H1 (cell line): ENCODE data around the gene CEACAM16. TPM values are rescaled to one million over a fixed set of nuclear protein-coding genes. Genes with fewer than 3 reads are reported as not detected.

Source experiments
- CTCF ChIA-PET: fragments of 300-600 bp; sonication (Branson Sonifier 250); formaldehyde crosslinking; loops from one replicate; lab custom pipeline; 2021; ENCODE audit not compliant: partially characterized antibody; lab: Charles Lee
- POLR2A ChIA-PET: fragments of 300-600 bp; sonication (Branson Sonifier 250); formaldehyde crosslinking; loops from one replicate; lab custom pipeline; 2021; ENCODE audit warnings: inconsistent platforms; ENCODE audit not compliant: partially characterized antibody; lab: Charles Lee
- DNase-seq, 2 experiments: peaks; one replicate each; pipeline versions ENCODE4 v3.0.0 to v3.0.0-alpha.2; 2010 to 2022; ENCODE audit warnings: low spot score in 2 of 2, low read depth in 1 of 2, mixed read lengths in 1 of 2
- FAIRE-seq: peaks from 2 replicates; lab custom pipeline; 2011; peaks lifted over from hg19 to GRCh38; lab: Jason Lieb, UNC
- H2AFZ ChIP-seq: 2 replicates; pipeline ENCODE4 v1.8.1; 2012; ENCODE audit warnings: low read length, inconsistent platforms
- H2AK5ac ChIP-seq: 2 replicates; pipeline ENCODE4 v1.6.1; 2013; ENCODE audit warnings: low read depth, low read length
- H2BK120ac ChIP-seq: replicated peaks from 2 replicates; pipeline ENCODE3; 2013; ENCODE audit warnings: low read depth, low read length, inconsistent platforms
- H2BK12ac ChIP-seq: 2 replicates; pipeline ENCODE4 v1.6.1; 2013; ENCODE audit warnings: low read depth, low read length
- H2BK15ac ChIP-seq: 2 replicates; pipeline ENCODE4 v1.6.1; 2013; ENCODE audit warnings: low read length
- H2BK20ac ChIP-seq: 2 replicates; pipeline ENCODE4 v1.6.1; 2013; ENCODE audit warnings: low read length
- H2BK5ac ChIP-seq: 2 replicates; pipeline ENCODE4 v1.6.1; 2013; ENCODE audit warnings: low read depth, low read length
- H3K14ac ChIP-seq: 2 replicates; pipeline ENCODE4 v1.6.1; 2013; ENCODE audit warnings: inconsistent platforms; ENCODE audit not compliant: insufficient read length
- H3K18ac ChIP-seq: 2 replicates; pipeline ENCODE4 v1.6.1; 2013; ENCODE audit warnings: low read length; ENCODE audit errors: extremely low read depth
- H3K23ac ChIP-seq: 2 replicates; pipeline ENCODE4 v1.6.1; 2013; ENCODE audit warnings: inconsistent platforms; ENCODE audit not compliant: insufficient read length
- H3K23me2 ChIP-seq: 2 replicates; pipeline ENCODE4 v1.6.1; 2013; ENCODE audit warnings: low read depth, low read length
- H3K27ac ChIP-seq: 2 replicates; pipeline ENCODE4 v1.6.1; 2011; ENCODE audit warnings: low read depth, low read length, inconsistent platforms
- H3K27me3 ChIP-seq, 4 experiments: replicated peaks in 1 of 4; 1 replicate in 1 of 4; 2 replicates in 3 of 4; pipeline versions ENCODE4 v1.6.1 to v1.8.1; 2011 to 2013; ENCODE audit warnings: low read length in 3 of 4, mild to moderate bottlenecking in 3 of 4, inconsistent platforms in 2 of 4, mixed read lengths in 2 of 4, moderate library complexity in 1 of 4; ENCODE audit not compliant: control insufficient read depth in 3 of 4, insufficient read depth in 3 of 4; ENCODE audit errors: extremely low read depth in 1 of 4
- H3K36me3 ChIP-seq, 4 experiments: 2 replicates each; pipeline versions ENCODE4 v1.6.1 to v1.8.1; 2011 to 2013; ENCODE audit warnings: mild to moderate bottlenecking in 4 of 4, low read length in 3 of 4, moderate library complexity in 2 of 4, control low read depth in 1 of 4, inconsistent platforms in 1 of 4; ENCODE audit not compliant: insufficient read depth in 4 of 4, control insufficient read depth in 2 of 4
- H3K4ac ChIP-seq: replicated peaks from 2 replicates; pipeline ENCODE3; 2013; ENCODE audit warnings: low read length, low read depth, mixed read lengths, inconsistent platforms; ENCODE audit not compliant: insufficient read length
- H3K4me1 ChIP-seq, 4 experiments: replicated peaks in 1 of 4; 1 replicate in 1 of 4; 2 replicates in 3 of 4; pipeline versions ENCODE4 v1.6.1 to v1.8.1; 2011 to 2013; ENCODE audit warnings: low read length in 3 of 4, inconsistent platforms in 2 of 4, mixed read lengths in 1 of 4; ENCODE audit not compliant: insufficient read depth in 4 of 4, control insufficient read depth in 3 of 4
- H3K4me2 ChIP-seq, 2 experiments: 2 replicates each; pipeline versions ENCODE4 v1.6.1 to v1.8.1; 2011 to 2013; ENCODE audit warnings: low read depth in 2 of 2, low read length in 2 of 2, control low read depth in 1 of 2, inconsistent platforms in 1 of 2, mild to moderate bottlenecking in 1 of 2; ENCODE audit not compliant: insufficient read depth in 1 of 2
- H3K4me3 ChIP-seq, 4 experiments: fragments of 200-600, 300-600 bp in 1 of 4; sonication (generic), shearing (Covaris generic), sonication (Bioruptor Twin) in 1 of 4; 2 replicates each; pipeline versions ENCODE4 v1.5.1 to v1.8.1; 2011 to 2016; ENCODE audit warnings: low read length in 4 of 4, low read depth in 3 of 4, control low read depth in 2 of 4, inconsistent platforms in 2 of 4, mild to moderate bottlenecking in 2 of 4, mixed read lengths in 1 of 4, moderate library complexity in 1 of 4; ENCODE audit not compliant: insufficient read depth in 2 of 4; ENCODE audit errors: extremely low read depth in 1 of 4
- H3K56ac ChIP-seq: replicated peaks from 2 replicates; pipeline ENCODE3; 2013; ENCODE audit warnings: low read depth, mild to moderate bottlenecking, mixed read lengths, low read length, inconsistent platforms; ENCODE audit not compliant: insufficient read length
- H3K79me1 ChIP-seq: 2 replicates; pipeline ENCODE4 v1.6.1; 2013; ENCODE audit warnings: low read depth, low read length, control low read depth
- H3K79me2 ChIP-seq, 2 experiments: 2 replicates each; pipeline versions ENCODE4 v1.6.1 to v1.8.1; 2012 to 2013; ENCODE audit warnings: low read length in 2 of 2, mild to moderate bottlenecking in 2 of 2, inconsistent platforms in 1 of 2; ENCODE audit not compliant: insufficient read depth in 2 of 2, control insufficient read depth in 1 of 2
- H3K9ac ChIP-seq, 4 experiments: replicated peaks in 1 of 4; 1 replicate in 1 of 4; 2 replicates in 3 of 4; pipeline versions ENCODE4 v1.6.1 to v1.8.1; 2011 to 2013; ENCODE audit warnings: low read depth in 3 of 4, low read length in 3 of 4, control low read depth in 2 of 4, mild to moderate bottlenecking in 2 of 4, moderate library complexity in 2 of 4, inconsistent platforms in 1 of 4; ENCODE audit errors: extremely low read depth in 1 of 4
- H3K9me3 ChIP-seq, 2 experiments: 2 replicates each; pipeline versions ENCODE4 v1.6.1 to v1.8.1; 2012 to 2013; ENCODE audit warnings: mild to moderate bottlenecking in 2 of 2, moderate library complexity in 2 of 2, control low read depth in 1 of 2, inconsistent platforms in 1 of 2, low read depth in 1 of 2, low read length in 1 of 2, mixed read lengths in 1 of 2; ENCODE audit not compliant: insufficient read depth in 2 of 2
- H4K20me1 ChIP-seq, 2 experiments: replicated peaks in 1 of 2; 2 replicates each; pipeline versions ENCODE3 to v1.8.1; 2011 to 2013; ENCODE audit warnings: inconsistent platforms in 2 of 2, low read length in 2 of 2, mild to moderate bottlenecking in 1 of 2; ENCODE audit not compliant: insufficient read depth in 2 of 2, control insufficient read depth in 1 of 2
- H4K5ac ChIP-seq: 2 replicates; pipeline ENCODE4 v1.6.1; 2013; ENCODE audit warnings: low read length, low read depth, mixed read lengths, inconsistent platforms; ENCODE audit not compliant: insufficient read length
- H4K8ac ChIP-seq: 2 replicates; pipeline ENCODE4 v1.8.0; 2013; ENCODE audit warnings: mild to moderate bottlenecking, moderate library complexity, low read length, inconsistent platforms; ENCODE audit not compliant: insufficient read depth; ENCODE audit errors: extremely low read depth
- H4K91ac ChIP-seq: replicated peaks from 2 replicates; pipeline ENCODE3; 2013; ENCODE audit warnings: low read length, mixed read lengths, inconsistent platforms; ENCODE audit not compliant: insufficient read length
- BACH1 ChIP-seq: IDR thresholded peaks from 2 replicates; pipeline ENCODE4 v1.6.1; 2012; ENCODE audit warnings: low read length, improper control_type of control experiment
- BRCA1 ChIP-seq: IDR thresholded peaks from 2 replicates; pipeline ENCODE4 v1.6.1; 2012; ENCODE audit warnings: low read depth, low read length, improper control_type of control experiment
- CBX5 ChIP-seq: fragments of 300-800, 300-1000 bp; sonication (generic); IDR thresholded peaks from 2 replicates; pipeline ENCODE4 v1.7.1; 2016; ENCODE audit warnings: antibody characterized with exemption, low read length, low read depth
- CREB1 ChIP-seq: IDR thresholded peaks from 2 replicates; pipeline ENCODE4 v1.6.1; 2012; ENCODE audit warnings: inconsistent platforms
- CTBP2 ChIP-seq: IDR thresholded peaks from 2 replicates; pipeline ENCODE4 v1.7.0; 2011; ENCODE audit warnings: borderline replicate concordance, mild to moderate bottlenecking, moderate library complexity, mixed read lengths, low read length; ENCODE audit not compliant: insufficient read depth, insufficient read length
- EGR1 ChIP-seq: IDR thresholded peaks from 2 replicates; pipeline ENCODE4 v1.6.1; 2011; ENCODE audit warnings: low read depth, low read length, borderline replicate concordance
- JUND ChIP-seq: IDR thresholded peaks from 2 replicates; pipeline ENCODE4 v1.6.1; 2011; ENCODE audit warnings: mild to moderate bottlenecking, improper control_type of control experiment, low read length
- POLR2AphosphoS5 ChIP-seq: IDR thresholded peaks from 2 replicates; pipeline ENCODE4 v1.6.1; 2011; ENCODE audit warnings: low read depth, low read length
- RXRA ChIP-seq: IDR thresholded peaks from 2 replicates; pipeline ENCODE4 v1.6.1; 2011; ENCODE audit warnings: low read depth, mild to moderate bottlenecking, low read length, moderate library complexity; ENCODE audit not compliant: insufficient read depth
- SAP30 ChIP-seq: fragments of 300-600 bp; sonication (generic); IDR thresholded peaks from 2 replicates; pipeline ENCODE4 v1.7.1; 2012; ENCODE audit warnings: low read length, moderate library complexity, mild to moderate bottlenecking, inconsistent platforms; ENCODE audit not compliant: insufficient read depth, insufficient replicate concordance
- TAF1 ChIP-seq: IDR thresholded peaks from 2 replicates; pipeline ENCODE4 v1.6.1; 2011; ENCODE audit warnings: mild to moderate bottlenecking, low read depth, low read length
- WGBS, 2 experiments: shearing (Covaris generic) in 1 of 2; methylation state at CpG; one replicate each; pipeline versions ENCODE4 v1.1.6 to v1.1.7; 2013 to 2015; ENCODE audit warnings: low lambda C conversion rate in 2 of 2, mixed read lengths in 2 of 2, inconsistent platforms in 1 of 2, low coverage in 1 of 2, missing lambda C conversion rate in 1 of 2; ENCODE audit not compliant: insufficient replicate concordance in 2 of 2, insufficient coverage in 1 of 2, insufficient read length in 1 of 2; ENCODE audit errors: extremely low coverage in 1 of 2, missing lambda C conversion rate in 1 of 2; 5-methylcytosine and 5-hydroxymethylcytosine counted together
- polyA plus RNA-seq, 7 experiments: library from polyadenylated mRNA; depleted of rRNA in 3 of 7; stranded (reverse) in 5 of 7; unstranded in 2 of 7; fragments of >200 nt in 5 of 7; fragments of 200-250 nt in 2 of 7; gene quantifications; 1 replicate in 5 of 7; 2 replicates in 1 of 7; 4 replicates in 1 of 7; pipeline versions ENCODE4 v1.2.1 to v1.2.3, GENCODE V29; 2011 to 2013; ENCODE audit warnings: missing spikeins in 2 of 7, mixed read lengths in 2 of 7
- total RNA-seq: library from RNA; stranded (reverse); fragmentation: NEBNext Ultra II Directional; extraction: Animal tissue kit (Norgen Biotek cat#: 25700); gene quantifications from 2 replicates; pipeline ENCODE4 v1.2.1, GENCODE V29; 2021
- TF ChIP-seq, protein P1 (sequence below): IDR thresholded peaks from 2 replicates; pipeline ENCODE4 v1.6.1; 2011; ENCODE audit warnings: low read length, improper control_type of control experiment
- TF ChIP-seq, protein P2 (sequence below): IDR thresholded peaks from 2 replicates; pipeline ENCODE4 v1.6.1; 2011; ENCODE audit warnings: low read depth, mild to moderate bottlenecking, low read length; ENCODE audit not compliant: insufficient read depth

The CEACAM16 gene
- total and polyA plus RNA-seq, 2 of the 8 experiments (the other 6 are each of a cell fraction or from before 2014, with no cell fraction given), result not detected

DNA sequence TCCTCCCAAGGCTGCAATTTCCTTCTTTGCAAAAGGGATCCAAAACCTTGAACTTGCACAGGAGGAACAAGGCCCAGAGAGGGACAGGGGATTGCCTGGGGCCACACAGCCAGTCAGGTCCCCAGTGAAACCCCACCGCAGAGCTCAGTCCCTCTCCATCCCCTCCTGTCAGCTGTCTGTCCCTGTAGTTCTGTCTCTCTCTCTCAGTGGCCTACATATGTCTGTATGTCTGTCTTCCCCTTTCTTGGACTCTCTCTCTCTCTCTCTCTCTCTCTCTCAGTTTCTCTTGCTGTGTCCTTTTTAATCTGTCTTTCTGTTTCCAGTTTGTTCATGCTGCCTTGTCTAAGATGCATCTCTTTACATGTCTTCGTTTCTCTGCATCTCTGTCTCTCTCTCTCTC lies 16.1 kb upstream of the CEACAM16 start:
- Histone ChIP-seq H3K79me2 (no peaks in the 10 kb centered on the region), H2BK20ac (no peak overlapping the region), H3K9ac (no peak overlapping the region), H3K27ac (no peak overlapping the region), H3K4me1 (no peaks in the 10 kb centered on the region; a peak in 1 of 7 replicates), H2BK5ac (no peak overlapping the region), H3K36me3 (no peaks in the 10 kb centered on the region), H4K5ac (no peak overlapping the region), H3K23ac (no peak overlapping the region), H2BK12ac (no peak overlapping the region), H4K20me1 (no peaks in the 10 kb centered on the region), H3K27me3 (no peaks in the 10 kb centered on the region), H3K56ac (no peak overlapping the region), H3K9me3 (no peaks in the 10 kb centered on the region), H3K4ac (no peak overlapping the region), H3K4me2 (no peak overlapping the region), H3K18ac (no peak overlapping the region), H4K91ac (no peak overlapping the region), H3K23me2 (no peaks in the 10 kb centered on the region), H3K4me3 (no peak overlapping the region), H3K79me1 (no peaks in the 10 kb centered on the region; the same call in 1 of the 2 replicates), H2AK5ac (no peak overlapping the region), H2BK15ac (no peak overlapping the region), H2BK120ac (no peak overlapping the region), H3K14ac (no peak overlapping the region), H2AFZ (no peak overlapping the region), H4K8ac (no peak overlapping the region)
- no peak for DNase-seq
- FAIRE-seq, result no peak
- 90% methylated on average over 2 of the region's 2 CpGs; no CpG with 5 or more reads in 1 of the 2 experiments for WGBS, 2 experiments
- CTCF ChIA-PET, result interaction anchor here (0.7 to 2.2 kb wide), 10 partner anchors 8 to 128 kb away, joined by 3 to 8 read pairs (median 5); no protein-coding TSS in a partner anchor
- POLR2A ChIA-PET, result interaction anchor here (0.7 to 1.2 kb wide), 2 partner anchors 76 to 166 kb away, joined by 3 to 5 read pairs; no protein-coding TSS in a partner anchor
- TF ChIP-seq TAF1 (no peak), CTBP2 (no peak), RXRA (no peak), CBX5 (no peak), POLR2AphosphoS5 (no peak), CREB1 (no peak), EGR1 (no peak), BRCA1 (no peak), JUND (no peak), BACH1 (no peak), SAP30 (no peak)
- TF ChIP-seq, protein P1, sequence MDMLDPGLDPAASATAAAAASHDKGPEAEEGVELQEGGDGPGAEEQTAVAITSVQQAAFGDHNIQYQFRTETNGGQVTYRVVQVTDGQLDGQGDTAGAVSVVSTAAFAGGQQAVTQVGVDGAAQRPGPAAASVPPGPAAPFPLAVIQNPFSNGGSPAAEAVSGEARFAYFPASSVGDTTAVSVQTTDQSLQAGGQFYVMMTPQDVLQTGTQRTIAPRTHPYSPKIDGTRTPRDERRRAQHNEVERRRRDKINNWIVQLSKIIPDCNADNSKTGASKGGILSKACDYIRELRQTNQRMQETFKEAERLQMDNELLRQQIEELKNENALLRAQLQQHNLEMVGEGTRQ, result no peak
- TF ChIP-seq, protein P2, sequence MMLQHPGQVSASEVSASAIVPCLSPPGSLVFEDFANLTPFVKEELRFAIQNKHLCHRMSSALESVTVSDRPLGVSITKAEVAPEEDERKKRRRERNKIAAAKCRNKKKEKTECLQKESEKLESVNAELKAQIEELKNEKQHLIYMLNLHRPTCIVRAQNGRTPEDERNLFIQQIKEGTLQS, result no peak
